Endothelial cell (in vitro differentiated cells): ENCODE data around the gene MAML3. TPM values are rescaled to one million over a fixed set of nuclear protein-coding genes. Genes with fewer than 3 reads are reported as not detected.

Experiments used
- DNase-seq: peaks from one replicate; pipeline ENCODE4 v3.0.0; 2021; ENCODE audit warnings: low spot score
- H3K27ac Mint-ChIP-seq: one replicate; pipeline ENCODE4 v1.8.0; 2021; ENCODE audit warnings: mixed read lengths, inconsistent platforms; ENCODE audit not compliant: unreplicated experiment
- H3K27me3 Mint-ChIP-seq: one replicate; pipeline ENCODE4 v1.8.0; 2021; ENCODE audit warnings: mild to moderate bottlenecking, moderate library complexity, mixed read lengths, inconsistent platforms; ENCODE audit not compliant: unreplicated experiment
- H3K36me3 Mint-ChIP-seq: one replicate; pipeline ENCODE4 v1.8.0; 2021; ENCODE audit warnings: mild to moderate bottlenecking, low read depth, mixed read lengths, inconsistent platforms; ENCODE audit not compliant: unreplicated experiment
- H3K4me1 Mint-ChIP-seq: one replicate; pipeline ENCODE4 v1.8.0; 2021; ENCODE audit warnings: mild to moderate bottlenecking, mixed read lengths, inconsistent platforms; ENCODE audit not compliant: unreplicated experiment
- H3K4me3 Mint-ChIP-seq: one replicate; pipeline ENCODE4 v1.8.0; 2021; ENCODE audit warnings: mild to moderate bottlenecking, mixed read lengths, inconsistent platforms; ENCODE audit not compliant: unreplicated experiment
- H3K9me3 Mint-ChIP-seq: one replicate; pipeline ENCODE4 v1.8.0; 2021; ENCODE audit warnings: mixed read lengths, inconsistent platforms; ENCODE audit not compliant: unreplicated experiment
- CTCF ChIP-seq: fragments of 200-600 bp; sonication (generic); IDR thresholded peaks from one replicate; pipeline ENCODE4 v1.5.0; 2021; ENCODE audit warnings: antibody characterized with exemption; ENCODE audit not compliant: unreplicated experiment
- total RNA-seq: library from RNA; stranded (reverse); fragmentation: NEBNext Ultra II Directional; extraction: Animal tissue kit (Norgen Biotek cat#: 25700); gene quantifications from one replicate; pipeline ENCODE4 v1.2.1, GENCODE V29; 2021; ENCODE audit not compliant: unreplicated experiment

MAML3 gene
- total RNA-seq, 1 donor from 2014 or later, result 31.0 TPM

- no peaks in the 10 kb centered on the region for H3K9me3 Mint-ChIP-seq
- H3K27me3 Mint-ChIP-seq, result no peaks in the 10 kb centered on the region
- peak overlapping the region; percentile 48 for H3K27ac Mint-ChIP-seq
- no peaks in the 10 kb centered on the region for H3K36me3 Mint-ChIP-seq
- no peak for TF ChIP-seq CTCF
- H3K4me3 Mint-ChIP-seq, result no peak overlapping the region
- peaks cover 14% of the 10 kb centered on the region for H3K4me1 Mint-ChIP-seq
- DNase-seq, result no peak
Measured at GRCh38 chr4:139768366-139768765, 385.6 kb downstream of the MAML3 start.

GRCh38 chr4:139767585-139767984 is 386.4 kb downstream of the MAML3 start:
- no peak for TF ChIP-seq CTCF
- Mint-ChIP-seq H3K27me3 (no peaks in the 10 kb centered on the region), H3K4me1 (peaks cover 21% of the 10 kb centered on the region), H3K4me3 (no peak overlapping the region), H3K9me3 (no peaks in the 10 kb centered on the region), H3K36me3 (no peaks in the 10 kb centered on the region), H3K27ac (no peak overlapping the region)
- no peak for DNase-seq

GRCh38 chr4:139767168-139767567 is 386.8 kb downstream of the MAML3 start:
- Mint-ChIP-seq H3K4me3 (no peak overlapping the region), H3K4me1 (peaks cover 26% of the 10 kb centered on the region), H3K36me3 (no peaks in the 10 kb centered on the region), H3K9me3 (no peaks in the 10 kb centered on the region), H3K27ac (no peak overlapping the region), H3K27me3 (no peaks in the 10 kb centered on the region)
- no peak for TF ChIP-seq CTCF
- no peak for DNase-seq

GRCh38 chr4:139764686-139765310 is 389.2 kb downstream of the MAML3 start:
- Mint-ChIP-seq H3K27me3 (peaks cover 3% of the 10 kb centered on the region), H3K9me3 (no peaks in the 10 kb centered on the region), H3K36me3 (peaks cover 4% of the 10 kb centered on the region), H3K27ac (no peak overlapping the region), H3K4me3 (no peak overlapping the region), H3K4me1 (peaks cover 37% of the 10 kb centered on the region)
- no peak for DNase-seq
- no peak for TF ChIP-seq CTCF

- Mint-ChIP-seq H3K27ac (no peak overlapping the region), H3K4me1 (peaks cover 37% of the 10 kb centered on the region), H3K27me3 (peaks cover 3% of the 10 kb centered on the region), H3K9me3 (no peaks in the 10 kb centered on the region), H3K4me3 (no peak overlapping the region), H3K36me3 (peaks cover 4% of the 10 kb centered on the region)
- no peak for TF ChIP-seq CTCF
- DNase-seq, result no peak
Measured at GRCh38 chr4:139764182-139764581, 389.8 kb downstream of the MAML3 start.
